Osteocyte (in vitro differentiated cells): ENCODE measurements around the gene USP34. TPM values are rescaled to one million over a fixed set of nuclear protein-coding genes. Genes with fewer than 3 reads are reported as not detected.

Experiments
- DNase-seq: peaks from one replicate; pipeline ENCODE4 v3.0.0; 2021; ENCODE audit warnings: mixed read lengths; ENCODE audit not compliant: unreplicated experiment; ENCODE audit errors: extremely low spot score
- H3K27ac Mint-ChIP-seq: one replicate; pipeline ENCODE4 v1.8.0; 2021; ENCODE audit warnings: mild to moderate bottlenecking, mixed read lengths; ENCODE audit not compliant: unreplicated experiment
- H3K27me3 Mint-ChIP-seq: one replicate; pipeline ENCODE4 v1.8.0; 2021; ENCODE audit warnings: mixed read lengths; ENCODE audit not compliant: unreplicated experiment
- H3K36me3 Mint-ChIP-seq: one replicate; pipeline ENCODE4 v1.8.0; 2021; ENCODE audit warnings: mixed read lengths; ENCODE audit not compliant: unreplicated experiment
- H3K4me1 Mint-ChIP-seq: one replicate; pipeline ENCODE4 v1.8.0; 2021; ENCODE audit warnings: mixed read lengths; ENCODE audit not compliant: unreplicated experiment
- H3K4me3 Mint-ChIP-seq: one replicate; pipeline ENCODE4 v1.8.0; 2021; ENCODE audit warnings: mild to moderate bottlenecking, moderate library complexity, mixed read lengths; ENCODE audit not compliant: unreplicated experiment
- H3K9me3 Mint-ChIP-seq: one replicate; pipeline ENCODE4 v1.8.0; 2021; ENCODE audit warnings: mixed read lengths; ENCODE audit not compliant: unreplicated experiment
- CTCF ChIP-seq: fragments of 200-600 bp; sonication (generic); IDR thresholded peaks from 2 replicates; pipeline ENCODE4 v1.5.0; 2021; ENCODE audit warnings: antibody characterized with exemption, mild to moderate bottlenecking, moderate library complexity
- total RNA-seq: library from RNA; stranded (reverse); gene quantifications from 2 replicates; pipeline ENCODE4 v1.2.1, GENCODE V29; 2021

USP34 gene
- total RNA-seq, 1 donor from 2014 or later, result 111 TPM

GRCh38 chr2:61283443-61284160, 187.3 kb downstream of the USP34 start:
- peaks cover 35% of the 10 kb centered on the region for H3K36me3 Mint-ChIP-seq
- no peaks in the 10 kb centered on the region for H3K27me3 Mint-ChIP-seq
- no peak overlapping the region for H3K27ac Mint-ChIP-seq
- no peaks in the 10 kb centered on the region for H3K9me3 Mint-ChIP-seq
- H3K4me3 Mint-ChIP-seq, result no peak overlapping the region
- TF ChIP-seq CTCF, result no peak
- no peak for DNase-seq
- H3K4me1 Mint-ChIP-seq, result peaks cover 6% of the 10 kb centered on the region

- Mint-ChIP-seq H3K36me3 (peaks cover 32% of the 10 kb centered on the region), H3K27ac (no peak overlapping the region), H3K4me3 (no peak overlapping the region), H3K4me1 (peaks cover 6% of the 10 kb centered on the region), H3K9me3 (no peaks in the 10 kb centered on the region), H3K27me3 (no peaks in the 10 kb centered on the region)
- DNase-seq, result no peak
- no peak for TF ChIP-seq CTCF
These were observed 188.7 kb downstream of the USP34 start for GRCh38 chr2:61282104-61282590.

- H3K4me1 Mint-ChIP-seq, result peaks cover 6% of the 10 kb centered on the region
- TF ChIP-seq CTCF, result no peak
- H3K4me3 Mint-ChIP-seq, result no peak overlapping the region
- H3K27me3 Mint-ChIP-seq, result no peaks in the 10 kb centered on the region
- peaks cover 35% of the 10 kb centered on the region for H3K36me3 Mint-ChIP-seq
- DNase-seq, result no peak
- H3K9me3 Mint-ChIP-seq, result no peaks in the 10 kb centered on the region
- H3K27ac Mint-ChIP-seq, result no peak overlapping the region
These were observed 189.6 kb downstream of the USP34 start for GRCh38 chr2:61281321-61281720.

GRCh38 chr2:61277756-61278155, 193.1 kb downstream of the USP34 start:
- Mint-ChIP-seq H3K4me3 (no peak overlapping the region), H3K4me1 (peaks cover 8% of the 10 kb centered on the region), H3K36me3 (peaks cover 30% of the 10 kb centered on the region), H3K27ac (peak overlapping the region; percentile 62), H3K9me3 (no peaks in the 10 kb centered on the region), H3K27me3 (no peaks in the 10 kb centered on the region)
- no peak for DNase-seq
- TF ChIP-seq CTCF, result no peak

GRCh38 chr2:61275575-61276184, 195.2 kb downstream of the USP34 start:
- no peak for DNase-seq
- no peak for TF ChIP-seq CTCF
- no peaks in the 10 kb centered on the region for H3K27me3 Mint-ChIP-seq
- no peak overlapping the region for H3K27ac Mint-ChIP-seq
- H3K4me3 Mint-ChIP-seq, result no peak overlapping the region
- peaks cover 31% of the 10 kb centered on the region for H3K36me3 Mint-ChIP-seq
- peaks cover 13% of the 10 kb centered on the region for H3K4me1 Mint-ChIP-seq
- no peaks in the 10 kb centered on the region for H3K9me3 Mint-ChIP-seq
